Esophagus squamous epithelium (tissue), 5 donors: ENCODE results near the gene PLEKHG3. TPM values are rescaled to one million over a fixed set of nuclear protein-coding genes. Genes with fewer than 3 reads are reported as not detected.

Experiments used
- DNase-seq: peaks from one replicate; lab custom pipeline; 2025; lab: John Stamatoyannopoulos, UW
- H3K27ac ChIP-seq, 4 donors: fragments of 200-600 bp; sonication (generic); one replicate each; pipeline ENCODE4 v1.5.1; 2016 to 2019; ENCODE audit warnings: mild to moderate bottlenecking in 1 of 4
- H3K27me3 ChIP-seq, 4 donors: fragments of 200-600 bp; sonication (generic); 1 replicate in 3 of 4; 2 replicates in 1 of 4; pipeline versions ENCODE4 v1.5.1 to v1.6.0; 2017 to 2021; ENCODE audit warnings: antibody characterized with exemption in 1 of 4
- H3K36me3 ChIP-seq, 3 donors: fragments of 200-600 bp; sonication (generic); one replicate each; pipeline ENCODE4 v1.5.1; 2016 to 2019
- H3K4me1 ChIP-seq, 3 donors: fragments of 200-600 bp; sonication (generic); one replicate each; pipeline ENCODE4 v1.5.1; 2017 to 2019
- H3K4me3 ChIP-seq, 4 donors: fragments of 200-600 bp; sonication (generic); 1 replicate in 3 of 4; 2 replicates in 1 of 4; pipeline ENCODE4 v1.5.1; 2016 to 2019; ENCODE audit warnings: mild to moderate bottlenecking in 2 of 4, moderate library complexity in 1 of 4
- H3K9me3 ChIP-seq, 3 donors: fragments of 200-600 bp; sonication (generic); one replicate each; pipeline ENCODE4 v1.5.1; 2016 to 2019
- POLR2A ChIP-seq, 4 donors: fragments of 450-650 bp; IDR thresholded peaks; one replicate each; pipeline ENCODE4 v1.6.1; 2017; ENCODE audit warnings: antibody characterized with exemption in 4 of 4, mild to moderate bottlenecking in 4 of 4, moderate library complexity in 3 of 4
- WGBS, 2 donors: methylation state at CpG; one replicate each; pipeline ENCODE4 v1.1.5; 2018; 5-methylcytosine and 5-hydroxymethylcytosine counted together
- intact Hi-C: fragments of 100-400 bp; cut with DNase I; formaldehyde crosslinking; loops from one replicate; pipeline ENCODE4 v1.15.0; 2022
- total RNA-seq, 4 donors: library from RNA; depleted of rRNA; stranded (reverse); fragments of >200 nt; gene quantifications; one replicate each; pipeline ENCODE4 v1.1.0, GENCODE V29; 2016
- TF ChIP-seq, protein P1 (sequence below), 6 experiments: fragments of 450-650 bp in 4 of 6; fragments of 200-600 bp in 2 of 6; sonication (generic) in 2 of 6; IDR thresholded peaks; one replicate each; pipeline ENCODE4 v1.5.1; 2016 to 2019; ENCODE audit warnings: antibody characterized with exemption in 6 of 6, mild to moderate bottlenecking in 4 of 6, moderate library complexity in 4 of 6
- donor health status: DM: yes; HTN: yes; CAD: no.

PLEKHG3 gene
- total RNA-seq, 4 donors from 2014 or later: 44.6 to 87.8 (median 60.8) TPM

DNA sequence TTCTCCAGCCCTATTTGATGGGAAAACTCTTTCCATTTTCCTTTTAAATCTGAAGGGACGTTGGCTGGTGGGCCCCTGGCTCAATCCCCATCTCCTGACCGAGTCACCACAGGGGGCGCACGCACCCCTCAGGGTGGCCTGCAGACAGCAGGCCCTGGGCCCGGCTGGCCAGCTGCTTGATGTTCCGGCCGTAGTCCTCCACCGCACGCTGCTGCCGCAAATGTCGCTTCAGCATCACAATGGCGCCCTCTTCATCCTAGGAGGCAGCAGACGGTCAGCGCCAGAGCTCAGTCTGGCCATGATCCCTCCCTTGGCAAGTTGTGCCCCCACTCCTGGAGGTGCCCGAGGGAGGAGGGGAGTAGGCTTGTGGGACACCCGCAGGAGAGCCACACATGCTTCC, 70.0 kb downstream of the PLEKHG3 start:
- no peak overlapping the region for H3K27ac ChIP-seq
- whole genome bisulfite sequencing, 2 donors: 75 to 93% methylated on average over 8 to 12 of the region's 16 CpGs
- no peak overlapping the region for H3K4me3 ChIP-seq
- no peak for TF ChIP-seq POLR2A (IDR thresholded peaks at IDR 0.05)
- TF ChIP-seq, protein P1, sequence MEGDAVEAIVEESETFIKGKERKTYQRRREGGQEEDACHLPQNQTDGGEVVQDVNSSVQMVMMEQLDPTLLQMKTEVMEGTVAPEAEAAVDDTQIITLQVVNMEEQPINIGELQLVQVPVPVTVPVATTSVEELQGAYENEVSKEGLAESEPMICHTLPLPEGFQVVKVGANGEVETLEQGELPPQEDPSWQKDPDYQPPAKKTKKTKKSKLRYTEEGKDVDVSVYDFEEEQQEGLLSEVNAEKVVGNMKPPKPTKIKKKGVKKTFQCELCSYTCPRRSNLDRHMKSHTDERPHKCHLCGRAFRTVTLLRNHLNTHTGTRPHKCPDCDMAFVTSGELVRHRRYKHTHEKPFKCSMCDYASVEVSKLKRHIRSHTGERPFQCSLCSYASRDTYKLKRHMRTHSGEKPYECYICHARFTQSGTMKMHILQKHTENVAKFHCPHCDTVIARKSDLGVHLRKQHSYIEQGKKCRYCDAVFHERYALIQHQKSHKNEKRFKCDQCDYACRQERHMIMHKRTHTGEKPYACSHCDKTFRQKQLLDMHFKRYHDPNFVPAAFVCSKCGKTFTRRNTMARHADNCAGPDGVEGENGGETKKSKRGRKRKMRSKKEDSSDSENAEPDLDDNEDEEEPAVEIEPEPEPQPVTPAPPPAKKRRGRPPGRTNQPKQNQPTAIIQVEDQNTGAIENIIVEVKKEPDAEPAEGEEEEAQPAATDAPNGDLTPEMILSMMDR (IDR thresholded peaks at IDR 0.05): no peak
- H3K36me3 ChIP-seq: no peaks in the 10 kb centered on the region
- H3K4me1 ChIP-seq: no peaks in the 10 kb centered on the region
- H3K27me3 ChIP-seq: no peaks in the 10 kb centered on the region
- intact Hi-C loops: no loop called here
- H3K9me3 ChIP-seq: no peaks in the 10 kb centered on the region
- no peak for DNase-seq

DNA sequence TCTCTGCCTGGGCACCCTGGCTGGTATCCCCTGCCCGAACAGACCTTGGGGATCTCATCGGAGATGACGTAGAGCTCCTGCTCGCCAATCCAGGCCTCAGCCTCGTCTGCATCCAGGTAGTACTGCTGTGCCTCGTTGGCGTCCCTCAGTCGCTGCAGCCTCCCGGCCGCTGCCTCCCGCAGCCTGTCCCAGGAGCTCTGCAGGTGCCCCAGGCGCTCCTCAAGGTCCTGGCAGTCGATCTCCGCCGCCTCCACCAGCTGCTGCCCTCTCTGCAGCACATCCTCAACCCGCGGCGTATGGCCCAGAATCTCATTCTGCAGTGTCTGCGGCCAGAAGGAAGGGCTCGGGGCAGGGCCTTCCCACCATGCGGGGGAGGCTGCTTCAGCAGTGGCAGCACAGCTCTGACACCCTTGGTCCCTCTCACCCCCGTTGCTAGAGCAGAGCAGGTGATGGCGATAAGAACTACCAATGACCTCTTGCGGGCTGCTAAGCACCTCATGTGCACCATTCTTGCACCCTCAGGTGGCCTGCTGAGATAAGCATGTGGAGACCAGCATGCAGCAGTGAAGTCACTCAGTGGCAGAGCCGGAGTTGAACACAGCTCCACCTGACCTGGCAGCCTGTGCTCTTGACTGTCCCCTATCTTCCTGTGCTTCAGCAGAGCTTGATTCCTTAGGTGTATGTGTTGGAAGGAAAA, 71.0 kb downstream of the PLEKHG3 start:
- Histone ChIP-seq H3K9me3 (no peaks in the 10 kb centered on the region), H3K4me3 (no peak overlapping the region), H3K27ac (no peak overlapping the region), H3K4me1 (no peaks in the 10 kb centered on the region), H3K27me3 (no peaks in the 10 kb centered on the region), H3K36me3 (no peaks in the 10 kb centered on the region)
- TF ChIP-seq POLR2A (IDR thresholded peaks at IDR 0.05): no peak
- TF ChIP-seq, protein P1 (IDR thresholded peaks at IDR 0.05): no peak
- intact Hi-C loops: no loop called here
- DNase-seq: no peak
- 75 to 84% methylated on average over 10 to 22 of the region's 25 CpGs for WGBS, 2 donors

DNA sequence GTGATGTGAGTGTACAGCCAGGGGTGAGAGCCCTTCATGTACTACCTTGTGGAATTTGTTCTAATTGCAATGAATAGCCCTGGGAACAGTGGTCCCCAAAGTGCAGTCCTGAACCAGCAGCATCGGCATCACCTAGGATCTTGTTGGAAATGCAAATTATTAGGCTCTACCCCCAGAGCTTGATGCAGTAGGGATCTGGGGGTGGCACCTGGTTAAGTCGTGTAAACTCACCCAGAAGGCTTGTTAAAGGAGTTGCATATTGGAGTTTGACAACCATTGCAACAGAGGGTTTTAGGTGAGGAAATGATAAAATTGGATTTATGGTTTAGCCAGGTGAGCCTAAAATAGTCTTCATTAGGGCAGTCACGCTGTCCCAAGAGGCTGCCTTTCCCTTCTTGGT, 73.2 kb downstream of the PLEKHG3 start:
- Histone ChIP-seq H3K27me3 (no peaks in the 10 kb centered on the region), H3K4me1 (no peaks in the 10 kb centered on the region), H3K27ac (no peak overlapping the region), H3K9me3 (no peaks in the 10 kb centered on the region), H3K4me3 (no peak overlapping the region), H3K36me3 (no peaks in the 10 kb centered on the region)
- no peak for DNase-seq
- TF ChIP-seq POLR2A (IDR thresholded peaks at IDR 0.05): no peak
- TF ChIP-seq, protein P1 (IDR thresholded peaks at IDR 0.05): no peak
- WGBS, 2 donors: 67 to 80% methylated on average over 2 to 3 of the region's 3 CpGs
- intact Hi-C loops: no loop called here

DNA sequence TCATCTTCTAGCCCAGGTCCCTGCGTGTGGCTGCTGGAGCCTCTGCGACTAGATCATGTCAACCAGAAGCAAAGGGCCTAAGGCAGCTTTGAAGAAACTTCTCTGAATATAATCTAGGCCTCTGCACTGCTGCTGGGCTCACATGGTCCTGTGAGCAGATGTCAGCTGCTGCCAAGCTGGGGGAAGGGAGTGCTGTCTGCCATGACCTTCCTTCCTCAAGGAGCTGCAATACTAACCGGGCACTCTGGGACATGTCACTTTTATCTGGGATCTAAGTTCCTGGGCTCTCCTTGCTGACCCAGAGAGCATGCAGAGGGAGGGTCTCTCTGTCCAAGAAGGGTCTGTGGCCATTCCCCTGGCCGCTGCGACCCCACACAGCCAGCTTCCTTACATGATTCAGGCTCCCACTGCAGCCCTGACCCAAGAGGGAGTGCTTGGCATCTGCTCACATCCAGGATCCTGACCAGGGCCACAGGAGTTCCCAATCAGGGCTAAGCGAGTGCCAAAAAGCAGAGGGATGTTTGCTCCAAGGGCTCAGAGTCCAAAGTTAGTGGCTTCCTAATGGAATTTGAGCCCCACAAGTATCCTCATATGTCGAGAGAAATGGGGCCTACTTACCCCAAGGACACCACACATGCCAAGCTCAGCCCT, 74.0 kb downstream of the PLEKHG3 start:
- intact Hi-C loops: no loop called here
- DNase-seq: no peak
- no peak for TF ChIP-seq POLR2A (IDR thresholded peaks at IDR 0.05)
- TF ChIP-seq, protein P1 (IDR thresholded peaks at IDR 0.05): no peak
- no peaks in the 10 kb centered on the region for H3K27me3 ChIP-seq
- H3K4me1 ChIP-seq: no peaks in the 10 kb centered on the region
- no peaks in the 10 kb centered on the region for H3K36me3 ChIP-seq
- H3K9me3 ChIP-seq: no peaks in the 10 kb centered on the region
- H3K27ac ChIP-seq: no peak overlapping the region
- 52 to 79% methylated on average over 2 to 3 of the region's 7 CpGs for WGBS, 2 donors
- H3K4me3 ChIP-seq: no peak overlapping the region

DNA sequence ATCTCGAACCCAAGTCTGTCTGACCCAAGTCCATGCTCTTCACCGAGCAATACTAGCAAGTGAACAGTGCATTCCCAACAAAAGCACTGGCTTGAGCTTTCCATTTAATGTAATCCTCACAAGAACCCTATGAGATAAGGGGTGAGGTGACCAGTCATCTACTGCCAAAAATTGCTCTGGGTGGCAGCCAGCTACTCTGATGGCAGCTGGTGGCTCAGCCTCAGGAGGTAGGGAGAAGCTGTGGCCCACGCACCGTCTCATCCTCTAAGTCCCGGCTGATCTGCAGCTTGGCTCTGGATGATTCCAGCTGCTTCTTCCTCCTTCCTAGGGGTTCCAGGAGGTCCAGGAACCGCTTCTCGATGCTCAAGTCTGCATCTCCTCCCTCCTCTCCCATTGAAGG, 75.2 kb downstream of the PLEKHG3 start:
- H3K27me3 ChIP-seq: no peaks in the 10 kb centered on the region
- no peak for DNase-seq
- TF ChIP-seq POLR2A (IDR thresholded peaks at IDR 0.05): no peak
- TF ChIP-seq, protein P1 (IDR thresholded peaks at IDR 0.05): no peak
- no peaks in the 10 kb centered on the region for H3K4me1 ChIP-seq
- WGBS, 2 donors: 88 to 90% methylated on average over 7 of the region's 7 CpGs
- H3K36me3 ChIP-seq: no peaks in the 10 kb centered on the region
- intact Hi-C loops: no loop called here
- no peak overlapping the region for H3K4me3 ChIP-seq
- no peaks in the 10 kb centered on the region for H3K9me3 ChIP-seq
- no peak overlapping the region for H3K27ac ChIP-seq
